Endodermal cell (in vitro differentiated cells): ENCODE measurements around the gene RASA2. TPM values are rescaled to one million over a fixed set of nuclear protein-coding genes. Genes with fewer than 3 reads are reported as not detected.

Source experiments
- DNase-seq: peaks from one replicate; pipeline ENCODE4 v3.0.0-alpha.2; 2017
- H3K27ac ChIP-seq: 2 replicates; pipeline ENCODE4 v1.5.1; 2013; ENCODE audit warnings: mild to moderate bottlenecking, low read depth, low read length, moderate library complexity
- H3K27me3 ChIP-seq: 2 replicates; pipeline ENCODE4 v1.6.1; 2013; ENCODE audit warnings: mild to moderate bottlenecking, low read length, moderate library complexity; ENCODE audit not compliant: insufficient read depth, control insufficient read depth, poor library complexity, severe bottlenecking
- H3K36me3 ChIP-seq: 2 replicates; pipeline ENCODE4 v1.7.0; 2013; ENCODE audit warnings: mild to moderate bottlenecking, low read length, moderate library complexity; ENCODE audit not compliant: control insufficient read depth, insufficient read depth
- H3K4me1 ChIP-seq: one replicate; pipeline ENCODE4 v1.7.0; 2013; ENCODE audit warnings: low read length; ENCODE audit not compliant: control insufficient read depth, insufficient read depth
- H3K4me3 ChIP-seq: 2 replicates; pipeline ENCODE4 v1.5.1; 2013; ENCODE audit warnings: mild to moderate bottlenecking, low read length, moderate library complexity
- H3K9ac ChIP-seq: 2 replicates; pipeline ENCODE4 v1.6.1; 2013; ENCODE audit warnings: mild to moderate bottlenecking, low read length, moderate library complexity; ENCODE audit not compliant: poor library complexity, severe bottlenecking; ENCODE audit errors: extremely low read depth
- H3K9me3 ChIP-seq: 2 replicates; pipeline ENCODE4 v1.6.1; 2013; ENCODE audit warnings: mild to moderate bottlenecking, low read length, moderate library complexity; ENCODE audit not compliant: control insufficient read depth
- H3K27ac Mint-ChIP-seq: 2 replicates; pipeline ENCODE4 v1.8.0; 2020; ENCODE audit warnings: mixed read lengths
- H3K27me3 Mint-ChIP-seq: 2 replicates; pipeline ENCODE4 v1.8.0; 2021; ENCODE audit warnings: mild to moderate bottlenecking, mixed read lengths; ENCODE audit not compliant: insufficient read depth
- H3K36me3 Mint-ChIP-seq: 2 replicates; pipeline ENCODE4 v1.8.0; 2020; ENCODE audit warnings: low read depth, mixed read lengths
- H3K4me1 Mint-ChIP-seq: 2 replicates; pipeline ENCODE4 v1.8.0; 2020; ENCODE audit warnings: mixed read lengths
- H3K4me3 Mint-ChIP-seq: 2 replicates; pipeline ENCODE4 v1.8.0; 2020; ENCODE audit warnings: mild to moderate bottlenecking, moderate library complexity, mixed read lengths
- H3K9me3 Mint-ChIP-seq: 2 replicates; pipeline ENCODE4 v1.8.0; 2020; ENCODE audit warnings: mild to moderate bottlenecking, mixed read lengths
- CTCF ChIP-seq: fragments of 200-600 bp; sonication (generic); conservative IDR thresholded peaks from 2 replicates; pipeline ENCODE4 v1.5.0; 2021; ENCODE audit warnings: antibody characterized with exemption, mild to moderate bottlenecking
- WGBS, 2 experiments: methylation state at CpG; one replicate each; pipeline versions ENCODE4 v1.1.5 to v1.1.7; 2013; ENCODE audit warnings: missing lambda C conversion rate in 2 of 2, mixed read lengths in 1 of 2; ENCODE audit not compliant: insufficient coverage in 1 of 2, insufficient read length in 1 of 2; 5-methylcytosine and 5-hydroxymethylcytosine counted together
- total RNA-seq, 2 donors: library from RNA; stranded (reverse); fragmentation: NEBNext Ultra II Directional in 1 of 2; extraction: Animal tissue kit (Norgen Biotek cat#: 25700) in 1 of 2; gene quantifications; 2 replicates in 1 of 2; 3 replicates in 1 of 2; pipeline ENCODE4 v1.2.1, GENCODE V29; 2021

RASA2 gene
- total RNA-seq, 2 donors from 2014 or later, result 20.5 to 25.0 TPM

DNA sequence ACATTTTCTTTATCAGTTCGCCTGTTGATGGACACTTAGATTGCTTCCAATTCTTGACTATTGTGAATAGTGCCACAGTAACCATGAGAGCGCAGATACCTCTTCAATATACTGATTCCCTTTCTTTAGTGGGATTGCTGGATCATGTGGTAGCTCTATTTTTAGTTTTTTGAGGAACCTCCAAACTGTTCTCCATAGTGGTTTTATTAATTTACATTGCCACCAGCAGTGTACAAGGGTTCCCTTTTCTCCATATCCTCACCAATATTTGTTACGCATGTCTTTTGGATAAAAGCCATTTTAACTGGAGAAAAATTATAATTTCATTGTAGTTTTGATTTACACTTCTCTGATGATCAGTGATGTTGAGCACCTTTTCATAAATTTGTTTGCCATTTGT lies 59.3 kb downstream of the RASA2 start:
- WGBS, 2 experiments, result 90 to 97% methylated on average over 2 to 3 of the region's 3 CpGs
- no peak overlapping the region for H3K27ac Mint-ChIP-seq
- no peak for DNase-seq
- no peaks in the 10 kb centered on the region for H3K4me1 ChIP-seq
- peaks cover 52% of the 10 kb centered on the region for H3K36me3 ChIP-seq
- TF ChIP-seq CTCF, result no peak
- H3K9me3 ChIP-seq, result peaks cover 34% of the 10 kb centered on the region
- no peak overlapping the region for H3K9ac ChIP-seq
- no peak overlapping the region for H3K4me3 ChIP-seq
- H3K9me3 Mint-ChIP-seq, result peaks cover 13% of the 10 kb centered on the region
- no peak overlapping the region for H3K27ac ChIP-seq
- no peaks in the 10 kb centered on the region for H3K27me3 ChIP-seq
- peaks cover 64% of the 10 kb centered on the region for H3K36me3 Mint-ChIP-seq
- no peak overlapping the region for H3K4me3 Mint-ChIP-seq
- H3K27me3 Mint-ChIP-seq, result no peaks in the 10 kb centered on the region
- H3K4me1 Mint-ChIP-seq, result no peaks in the 10 kb centered on the region

DNA sequence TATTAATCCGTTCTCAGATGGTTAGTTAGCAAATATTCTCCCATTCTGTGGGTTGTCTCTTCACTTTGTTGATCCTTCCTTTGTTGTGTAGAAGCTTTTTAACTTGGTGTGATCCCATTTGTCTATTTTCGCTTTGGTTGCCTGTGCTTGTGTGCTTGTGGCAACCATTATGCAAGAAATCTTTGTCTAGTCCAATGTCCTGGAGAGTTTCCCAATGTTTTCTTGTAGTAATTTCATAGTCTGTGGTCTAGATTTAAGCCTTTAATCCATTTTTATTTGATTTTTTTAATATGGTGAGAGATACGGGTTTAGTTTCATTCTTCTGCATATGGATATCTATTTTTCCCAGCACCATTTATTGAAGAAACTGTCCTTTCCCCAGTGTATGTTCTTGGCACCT lies 59.8 kb downstream of the RASA2 start:
- H3K9me3 Mint-ChIP-seq, result peaks cover 13% of the 10 kb centered on the region
- WGBS, 2 experiments, result 89 to 100% methylated on average over 1 to 2 of the region's 3 CpGs
- Histone ChIP-seq H3K27me3 (no peaks in the 10 kb centered on the region), H3K9me3 (peaks cover 34% of the 10 kb centered on the region), H3K36me3 (peaks cover 51% of the 10 kb centered on the region), H3K4me1 (no peaks in the 10 kb centered on the region), H3K27ac (no peak overlapping the region), H3K9ac (no peak overlapping the region), H3K4me3 (no peak overlapping the region)
- no peak overlapping the region for H3K4me3 Mint-ChIP-seq
- no peak for TF ChIP-seq CTCF
- H3K36me3 Mint-ChIP-seq, result peaks cover 64% of the 10 kb centered on the region
- H3K27ac Mint-ChIP-seq, result no peak overlapping the region
- no peaks in the 10 kb centered on the region for H3K27me3 Mint-ChIP-seq
- no peaks in the 10 kb centered on the region for H3K4me1 Mint-ChIP-seq
- no peak for DNase-seq

GRCh38 chr3:141547791-141548190 lies 61.0 kb downstream of the RASA2 start:
- no peak for TF ChIP-seq CTCF
- Mint-ChIP-seq H3K9me3 (peaks cover 13% of the 10 kb centered on the region), H3K4me3 (no peak overlapping the region), H3K36me3 (peaks cover 54% of the 10 kb centered on the region), H3K4me1 (no peaks in the 10 kb centered on the region), H3K27ac (no peak overlapping the region), H3K27me3 (no peaks in the 10 kb centered on the region)
- no peaks in the 10 kb centered on the region for H3K4me1 ChIP-seq
- H3K9me3 ChIP-seq, result peaks cover 25% of the 10 kb centered on the region
- H3K27ac ChIP-seq, result no peak overlapping the region
- WGBS, 2 experiments, result 94% methylated on average over 2 of the region's 2 CpGs; no CpG with 5 or more reads in 1 of the 2 experiments
- peaks cover 42% of the 10 kb centered on the region for H3K36me3 ChIP-seq
- no peak overlapping the region for H3K4me3 ChIP-seq
- no peaks in the 10 kb centered on the region for H3K27me3 ChIP-seq
- no peak overlapping the region for H3K9ac ChIP-seq
- DNase-seq, result no peak
